Tibial artery (tissue), 4 donors: ENCODE measurements around the gene PTPRD.

Experiments
- DNase-seq, 2 donors: peaks; one replicate each; pipeline ENCODE4 v3.0.0-alpha.2; 2019
- H3K27ac ChIP-seq, 2 donors: fragments of 200-600 bp; sonication (generic) in 1 of 2; 1 replicate in 1 of 2; 2 replicates in 1 of 2; pipeline ENCODE4 v1.5.1; 2018 to 2019; ENCODE audit warnings: mild to moderate bottlenecking in 1 of 2
- H3K27me3 ChIP-seq, 2 donors: fragments of 200-600 bp; sonication (generic) in 1 of 2; one replicate each; pipeline versions ENCODE4 v1.5.1 to v1.6.0; 2016 to 2019
- H3K36me3 ChIP-seq, 3 donors: fragments of 200-600 bp; sonication (generic) in 2 of 3; one replicate each; pipeline ENCODE4 v1.5.1; 2016 to 2019; ENCODE audit warnings: mild to moderate bottlenecking in 2 of 3
- H3K4me1 ChIP-seq, 4 donors: fragments of 200-600 bp; sonication (generic) in 2 of 4; 1 replicate in 3 of 4; 2 replicates in 1 of 4; pipeline ENCODE4 v1.5.1; 2016 to 2019
- H3K4me3 ChIP-seq, 2 donors: fragments of 200-600 bp; sonication (generic) in 1 of 2; 1 replicate in 1 of 2; 2 replicates in 1 of 2; pipeline ENCODE4 v1.5.1; 2018 to 2019; ENCODE audit warnings: mild to moderate bottlenecking in 2 of 2
- H3K9me3 ChIP-seq, 3 donors: fragments of 200-600 bp; sonication (generic) in 1 of 3; one replicate each; pipeline ENCODE4 v1.5.1; 2016 to 2019
- intact Hi-C: fragments of 100-400 bp; cut with DNase I; formaldehyde crosslinking; loops from one replicate; pipeline ENCODE4 v1.15.0; 2023; ENCODE audit warnings: low total_unique reads
- TF ChIP-seq, protein P1 (sequence below), 2 experiments: fragments of 200-600 bp in 1 of 2; fragments of 450-650 bp in 1 of 2; IDR thresholded peaks; one replicate each; pipeline ENCODE4 v1.5.1; 2017 to 2019; ENCODE audit warnings: antibody characterized with exemption in 2 of 2, mild to moderate bottlenecking in 1 of 2, moderate library complexity in 1 of 2

Gene PTPRD

GRCh38 chr9:8769153-8769552 lies 1843.6 kb downstream of the PTPRD start:
- intact Hi-C loops: no loop called here
- H3K4me3 ChIP-seq: no peak overlapping the region
- no peaks in the 10 kb centered on the region for H3K4me1 ChIP-seq
- TF ChIP-seq, protein P1, sequence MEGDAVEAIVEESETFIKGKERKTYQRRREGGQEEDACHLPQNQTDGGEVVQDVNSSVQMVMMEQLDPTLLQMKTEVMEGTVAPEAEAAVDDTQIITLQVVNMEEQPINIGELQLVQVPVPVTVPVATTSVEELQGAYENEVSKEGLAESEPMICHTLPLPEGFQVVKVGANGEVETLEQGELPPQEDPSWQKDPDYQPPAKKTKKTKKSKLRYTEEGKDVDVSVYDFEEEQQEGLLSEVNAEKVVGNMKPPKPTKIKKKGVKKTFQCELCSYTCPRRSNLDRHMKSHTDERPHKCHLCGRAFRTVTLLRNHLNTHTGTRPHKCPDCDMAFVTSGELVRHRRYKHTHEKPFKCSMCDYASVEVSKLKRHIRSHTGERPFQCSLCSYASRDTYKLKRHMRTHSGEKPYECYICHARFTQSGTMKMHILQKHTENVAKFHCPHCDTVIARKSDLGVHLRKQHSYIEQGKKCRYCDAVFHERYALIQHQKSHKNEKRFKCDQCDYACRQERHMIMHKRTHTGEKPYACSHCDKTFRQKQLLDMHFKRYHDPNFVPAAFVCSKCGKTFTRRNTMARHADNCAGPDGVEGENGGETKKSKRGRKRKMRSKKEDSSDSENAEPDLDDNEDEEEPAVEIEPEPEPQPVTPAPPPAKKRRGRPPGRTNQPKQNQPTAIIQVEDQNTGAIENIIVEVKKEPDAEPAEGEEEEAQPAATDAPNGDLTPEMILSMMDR (IDR thresholded peaks at IDR 0.05): no peak
- no peak for DNase-seq
- no peaks in the 10 kb centered on the region for H3K27me3 ChIP-seq
- no peaks in the 10 kb centered on the region for H3K9me3 ChIP-seq
- no peaks in the 10 kb centered on the region for H3K36me3 ChIP-seq
- no peak overlapping the region for H3K27ac ChIP-seq

GRCh38 chr9:8766096-8766495 lies 1846.7 kb downstream of the PTPRD start:
- TF ChIP-seq, protein P1 (IDR thresholded peaks at IDR 0.05): no peak
- DNase-seq: no peak
- H3K27me3 ChIP-seq: no peaks in the 10 kb centered on the region
- H3K36me3 ChIP-seq: no peaks in the 10 kb centered on the region
- H3K9me3 ChIP-seq: no peaks in the 10 kb centered on the region
- intact Hi-C loops: no loop called here
- no peak overlapping the region for H3K27ac ChIP-seq
- no peaks in the 10 kb centered on the region for H3K4me1 ChIP-seq
- no peak overlapping the region for H3K4me3 ChIP-seq

DNA sequence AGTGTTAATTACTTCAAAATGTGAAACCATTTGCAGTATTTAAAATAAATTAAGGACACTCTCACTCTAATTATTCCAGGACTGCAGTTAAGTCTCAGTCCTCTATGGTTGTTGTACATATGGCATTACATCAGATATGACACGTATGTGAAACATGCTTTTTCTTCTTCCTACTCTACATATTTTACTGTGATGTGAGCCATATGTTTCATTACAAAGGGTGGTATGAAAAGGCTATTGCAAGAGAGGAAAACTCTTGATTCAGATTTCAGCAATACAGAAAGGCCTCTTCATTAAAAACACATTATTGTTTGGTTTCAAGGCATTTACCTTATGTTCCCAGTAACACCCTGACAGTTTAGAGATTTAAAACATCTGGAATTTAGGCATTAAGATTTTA lies 1848.8 kb downstream of the PTPRD start:
- no peak for DNase-seq
- H3K27me3 ChIP-seq: no peaks in the 10 kb centered on the region
- no peaks in the 10 kb centered on the region for H3K9me3 ChIP-seq
- no peaks in the 10 kb centered on the region for H3K36me3 ChIP-seq
- no peak overlapping the region for H3K4me3 ChIP-seq
- H3K4me1 ChIP-seq: peaks cover 0 to 8% (median 0%) of the 10 kb centered on the region in 4 donors
- intact Hi-C loops: no loop called here
- TF ChIP-seq, protein P1 (IDR thresholded peaks at IDR 0.05): no peak
- H3K27ac ChIP-seq: no peak overlapping the region

- no peaks in the 10 kb centered on the region for H3K36me3 ChIP-seq
- intact Hi-C loops: no loop called here
Measured at GRCh38 chr9:8762479-8763085, 1850.2 kb downstream of the PTPRD start.

GRCh38 chr9:8760000-8760767 lies 1852.6 kb downstream of the PTPRD start:
- Histone ChIP-seq H3K27me3 (no peaks in the 10 kb centered on the region), H3K4me3 (no peak overlapping the region), H3K9me3 (no peaks in the 10 kb centered on the region), H3K4me1 (peaks cover 0 to 8% (median 0%) of the 10 kb centered on the region in 4 donors), H3K36me3 (no peaks in the 10 kb centered on the region), H3K27ac (no peak overlapping the region)
- intact Hi-C loops: no loop called here
- TF ChIP-seq, protein P1 (IDR thresholded peaks at IDR 0.05): no peak
- DNase-seq: no peak

More at GRCh38 chr9:8762479-8763085, 1850.2 kb downstream of the PTPRD start:
- Histone ChIP-seq H3K27ac (no peak overlapping the region), H3K4me1 (peaks cover 0 to 8% (median 0%) of the 10 kb centered on the region in 4 donors), H3K27me3 (no peaks in the 10 kb centered on the region), H3K4me3 (no peak overlapping the region), H3K9me3 (no peaks in the 10 kb centered on the region)
- TF ChIP-seq, protein P1 (IDR thresholded peaks at IDR 0.05): no peak
- DNase-seq: no peak
